Retinal pigment epithelial cell (primary cell): ENCODE measurements around the gene EPHA1.
"Not testable (repeated sequence)": the region's sequence is repeated elsewhere in the genome, so short reads cannot be mapped to it uniquely, and the experiment has no call there.

Source experiments
- DNase-seq: peaks from one replicate; pipeline ENCODE4 v3.0.0-alpha.2; 2010; ENCODE audit warnings: low read depth
- H3K4me3 ChIP-seq: 2 replicates; pipeline ENCODE4 v1.5.1; 2011; ENCODE audit warnings: mild to moderate bottlenecking, low read length, control low read depth, moderate library complexity
- TF ChIP-seq, protein P1 (sequence below): conservative IDR thresholded peaks from 2 replicates; pipeline ENCODE4 v1.5.1; 2011; ENCODE audit warnings: low read depth, low read length, control low read depth, inconsistent platforms

The EPHA1 gene

GRCh38 chr7:143395187-143396149 is 13.2 kb downstream of the EPHA1 start:
- TF ChIP-seq, protein P1, sequence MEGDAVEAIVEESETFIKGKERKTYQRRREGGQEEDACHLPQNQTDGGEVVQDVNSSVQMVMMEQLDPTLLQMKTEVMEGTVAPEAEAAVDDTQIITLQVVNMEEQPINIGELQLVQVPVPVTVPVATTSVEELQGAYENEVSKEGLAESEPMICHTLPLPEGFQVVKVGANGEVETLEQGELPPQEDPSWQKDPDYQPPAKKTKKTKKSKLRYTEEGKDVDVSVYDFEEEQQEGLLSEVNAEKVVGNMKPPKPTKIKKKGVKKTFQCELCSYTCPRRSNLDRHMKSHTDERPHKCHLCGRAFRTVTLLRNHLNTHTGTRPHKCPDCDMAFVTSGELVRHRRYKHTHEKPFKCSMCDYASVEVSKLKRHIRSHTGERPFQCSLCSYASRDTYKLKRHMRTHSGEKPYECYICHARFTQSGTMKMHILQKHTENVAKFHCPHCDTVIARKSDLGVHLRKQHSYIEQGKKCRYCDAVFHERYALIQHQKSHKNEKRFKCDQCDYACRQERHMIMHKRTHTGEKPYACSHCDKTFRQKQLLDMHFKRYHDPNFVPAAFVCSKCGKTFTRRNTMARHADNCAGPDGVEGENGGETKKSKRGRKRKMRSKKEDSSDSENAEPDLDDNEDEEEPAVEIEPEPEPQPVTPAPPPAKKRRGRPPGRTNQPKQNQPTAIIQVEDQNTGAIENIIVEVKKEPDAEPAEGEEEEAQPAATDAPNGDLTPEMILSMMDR: peak; percentile 18
- no peak for DNase-seq
- no peak overlapping the region for H3K4me3 ChIP-seq

DNA sequence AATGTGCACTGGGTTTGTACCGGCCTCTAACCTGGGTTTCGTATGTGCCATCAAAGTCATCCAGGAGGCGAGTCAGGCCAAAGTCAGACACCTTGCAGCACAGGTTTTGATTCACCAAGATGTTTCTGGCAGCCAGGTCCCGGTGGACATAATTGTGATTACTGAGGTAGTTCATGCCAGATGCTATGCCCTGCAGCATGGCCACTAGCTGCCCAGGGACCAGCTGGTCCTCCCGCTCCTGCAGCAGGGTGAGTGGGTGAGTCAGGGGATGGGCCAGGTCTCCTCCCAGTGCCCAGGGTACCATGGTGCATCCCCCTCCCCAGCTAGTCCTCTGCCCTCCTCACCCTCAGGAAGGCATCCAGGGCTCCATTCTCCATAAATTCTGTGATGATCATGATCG is 13.9 kb downstream of the EPHA1 start:
- H3K4me3 ChIP-seq: no peak overlapping the region
- TF ChIP-seq, protein P1: no peak
- DNase-seq: no peak

- no peak overlapping the region for H3K4me3 ChIP-seq
- TF ChIP-seq, protein P1: no peak
- DNase-seq: no peak
Measured at GRCh38 chr7:143394068-143394467, 14.6 kb downstream of the EPHA1 start.

DNA sequence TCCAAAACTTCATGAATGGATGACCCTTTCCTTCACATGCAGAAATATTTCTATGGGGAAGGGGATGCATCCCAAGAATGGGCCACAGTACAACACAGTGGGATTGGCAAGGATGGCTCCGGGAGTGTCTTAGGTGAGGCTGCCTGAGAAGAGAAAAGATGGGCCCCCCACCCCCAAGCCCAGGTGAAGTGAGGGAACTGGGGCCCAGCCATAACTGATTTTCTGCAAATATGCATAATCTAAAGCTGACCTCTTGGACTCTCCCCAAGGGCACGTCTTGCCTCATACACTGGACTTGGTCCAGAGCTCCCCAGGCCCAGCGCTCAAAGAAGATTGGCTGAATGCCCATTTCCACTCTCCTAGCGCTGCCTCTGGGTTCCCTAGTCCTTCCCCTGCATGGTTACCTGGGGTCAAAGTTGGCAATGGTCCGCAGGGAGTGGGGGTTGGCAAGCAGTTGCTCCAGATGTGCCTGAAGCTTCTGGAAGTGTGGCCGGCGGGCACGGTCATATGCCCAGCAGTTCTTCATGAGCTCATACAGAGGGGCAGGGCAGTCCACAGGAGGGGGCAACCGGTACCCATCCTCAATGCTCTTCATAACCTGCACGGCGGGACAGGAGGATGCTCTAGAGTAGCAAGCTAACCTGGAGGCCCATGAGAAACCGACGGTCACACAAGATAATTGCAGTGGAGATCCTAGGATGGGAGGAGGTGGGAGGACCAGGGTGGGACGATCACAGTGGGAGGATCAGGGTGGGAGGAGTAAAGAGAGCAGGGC is 15.2 kb downstream of the EPHA1 start:
- no peak overlapping the region for H3K4me3 ChIP-seq
- TF ChIP-seq, protein P1: no peak

DNA sequence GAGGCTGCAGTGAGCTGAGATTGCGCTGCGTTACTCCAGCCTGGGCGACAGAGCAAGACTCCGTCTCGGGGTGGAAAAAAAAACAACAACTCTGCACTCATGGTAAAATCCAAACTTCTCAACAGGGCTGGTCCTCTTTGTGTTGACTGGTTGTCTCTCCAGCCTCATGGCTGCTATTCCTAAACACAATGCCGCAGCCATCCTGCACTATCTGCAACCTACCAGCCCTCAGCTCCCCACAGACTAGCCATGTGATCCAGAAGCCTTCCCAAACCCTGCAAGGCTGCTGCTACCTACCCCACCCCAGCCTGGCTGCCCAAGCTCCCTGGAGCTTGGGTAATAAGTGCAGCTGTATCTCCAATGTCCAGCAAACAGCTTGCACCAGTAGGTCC is 15.8 kb downstream of the EPHA1 start:
- no peak for DNase-seq
- TF ChIP-seq, protein P1: no peak
- H3K4me3 ChIP-seq: no peak overlapping the region

More for the DNA sequence above, 15.2 kb downstream of the EPHA1 start:
- no peak for DNase-seq

GRCh38 chr7:143392427-143392826 is 16.2 kb downstream of the EPHA1 start:
- H3K4me3 ChIP-seq, DNase-seq: not testable (repeated sequence)
